Measurements from ENCODE around the gene FTSJ1.

DNA sequence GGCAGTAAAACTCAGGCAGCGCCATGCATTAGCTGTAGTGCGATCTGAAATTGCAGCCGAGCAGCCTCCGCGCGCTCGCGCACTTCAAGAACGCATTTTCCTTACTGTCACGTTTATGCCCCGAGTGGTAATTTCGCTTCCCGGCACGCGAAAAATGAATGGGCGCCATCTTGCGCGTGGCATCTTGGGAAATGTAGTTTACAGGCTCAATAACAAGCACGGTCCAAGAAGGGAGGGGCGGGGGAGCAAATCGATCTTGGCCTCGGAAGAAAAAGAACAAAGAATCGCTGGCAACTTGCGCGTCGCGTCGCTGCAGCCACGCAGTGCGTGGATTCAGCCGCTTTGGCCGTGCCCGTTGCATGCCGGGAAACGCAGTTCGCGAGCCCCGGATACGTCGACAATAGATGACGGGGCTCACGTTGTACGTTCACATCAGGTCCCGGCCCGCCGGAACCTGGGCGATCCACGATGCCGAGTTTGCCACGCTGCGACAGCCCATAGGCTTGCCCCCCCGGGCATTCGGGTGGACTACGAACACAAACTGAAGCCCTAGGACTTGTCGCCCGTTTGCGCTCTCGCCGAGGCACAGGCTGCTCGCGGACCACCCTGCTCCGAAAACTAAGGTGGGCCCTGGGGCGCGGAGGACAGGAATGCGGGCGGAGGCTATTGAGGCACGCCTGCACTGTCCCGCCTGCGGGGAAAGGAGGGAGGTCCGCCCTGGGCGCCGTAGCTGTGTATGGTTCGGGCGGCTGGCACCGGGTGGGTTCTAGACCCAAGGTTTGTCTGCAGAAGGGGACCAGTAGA is at the start of gene FTSJ1:
- TF ChIP-seq, protein P1, sequence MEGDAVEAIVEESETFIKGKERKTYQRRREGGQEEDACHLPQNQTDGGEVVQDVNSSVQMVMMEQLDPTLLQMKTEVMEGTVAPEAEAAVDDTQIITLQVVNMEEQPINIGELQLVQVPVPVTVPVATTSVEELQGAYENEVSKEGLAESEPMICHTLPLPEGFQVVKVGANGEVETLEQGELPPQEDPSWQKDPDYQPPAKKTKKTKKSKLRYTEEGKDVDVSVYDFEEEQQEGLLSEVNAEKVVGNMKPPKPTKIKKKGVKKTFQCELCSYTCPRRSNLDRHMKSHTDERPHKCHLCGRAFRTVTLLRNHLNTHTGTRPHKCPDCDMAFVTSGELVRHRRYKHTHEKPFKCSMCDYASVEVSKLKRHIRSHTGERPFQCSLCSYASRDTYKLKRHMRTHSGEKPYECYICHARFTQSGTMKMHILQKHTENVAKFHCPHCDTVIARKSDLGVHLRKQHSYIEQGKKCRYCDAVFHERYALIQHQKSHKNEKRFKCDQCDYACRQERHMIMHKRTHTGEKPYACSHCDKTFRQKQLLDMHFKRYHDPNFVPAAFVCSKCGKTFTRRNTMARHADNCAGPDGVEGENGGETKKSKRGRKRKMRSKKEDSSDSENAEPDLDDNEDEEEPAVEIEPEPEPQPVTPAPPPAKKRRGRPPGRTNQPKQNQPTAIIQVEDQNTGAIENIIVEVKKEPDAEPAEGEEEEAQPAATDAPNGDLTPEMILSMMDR (IDR thresholded peaks at IDR 0.05; ENCODE audit: borderline replicate concordance, extremely low read depth, low read length, poor library complexity, severe bottlenecking), result no peak
- TF ChIP-seq EZH2 (IDR thresholded peaks at IDR 0.05; ENCODE audit: borderline replicate concordance, low read depth, low read length, severe bottlenecking), result no peak

Data from DND-41 (cell line).